HS-27A (cell line): ENCODE measurements around the gene FAAP20.
"Not testable (repeated sequence)": the region's sequence is repeated elsewhere in the genome, so short reads cannot be mapped to it uniquely, and the experiment has no call there.

Experiments
- DNase-seq: peaks from one replicate; pipeline ENCODE4 v3.0.0-alpha.2; 2012; ENCODE audit warnings: low read depth, missing footprints

Gene FAAP20

DNA sequence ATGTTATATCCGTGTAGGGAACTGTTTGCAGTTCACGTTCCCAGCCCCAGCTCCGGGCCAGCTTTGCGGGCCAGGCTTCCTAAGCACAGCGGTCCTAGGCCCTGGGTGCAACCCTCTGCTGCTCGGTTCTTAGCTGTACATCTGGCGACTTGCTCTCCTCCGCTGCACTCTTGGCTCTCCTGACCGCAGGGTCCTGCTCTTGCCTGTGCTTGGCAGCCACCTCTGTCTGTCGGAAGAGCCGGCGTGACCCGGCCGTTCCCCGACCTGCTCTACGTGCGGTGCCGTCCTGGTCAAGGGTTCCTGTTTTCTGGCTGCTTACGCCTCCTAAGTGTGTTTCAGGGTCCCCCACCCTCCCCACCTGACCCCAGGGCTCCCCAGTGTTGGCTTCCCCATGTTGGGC is 36.7 kb downstream of the FAAP20 start:
- DNase-seq, result no peak

DNA sequence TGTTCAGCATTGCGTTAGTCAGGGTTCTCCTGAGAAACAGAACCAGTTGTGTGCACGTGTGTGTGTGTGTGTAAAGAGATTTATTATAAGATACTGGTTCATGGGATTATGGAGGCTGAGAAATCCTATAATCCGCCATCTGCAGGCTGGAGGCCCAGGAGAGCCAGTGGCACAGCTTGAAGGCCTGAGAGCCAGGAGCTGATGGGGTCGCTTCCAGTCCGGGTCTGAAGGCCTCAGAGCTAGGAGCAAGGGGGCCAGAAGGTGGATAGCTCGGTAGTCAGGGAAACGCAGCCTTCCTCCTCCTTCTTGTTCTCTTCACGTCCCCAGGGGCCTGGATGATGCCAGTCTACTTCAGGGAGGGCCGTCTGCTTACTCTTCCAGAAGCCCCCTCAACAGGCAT is 37.7 kb downstream of the FAAP20 start:
- DNase-seq, result no peak

DNA sequence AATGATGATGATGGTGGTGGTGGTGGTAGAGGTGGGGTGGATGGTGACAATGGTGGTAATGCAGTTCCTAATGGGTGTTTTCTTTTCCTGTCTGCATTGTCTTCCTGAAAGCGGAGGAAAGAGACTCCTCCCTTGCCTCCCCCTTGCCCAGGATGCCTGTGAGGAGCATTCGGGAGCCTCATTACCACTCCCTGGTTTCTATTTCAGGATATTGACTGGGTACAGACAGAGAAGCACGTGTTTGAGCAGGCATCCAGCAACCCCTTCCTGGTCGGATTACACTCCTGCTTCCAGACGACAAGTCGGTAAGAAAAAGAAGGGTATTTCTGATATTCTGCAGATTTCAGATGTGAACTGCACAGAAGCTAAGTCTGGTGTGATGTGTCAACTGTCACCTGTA is 38.8 kb downstream of the FAAP20 start:
- DNase-seq, result no peak

DNA sequence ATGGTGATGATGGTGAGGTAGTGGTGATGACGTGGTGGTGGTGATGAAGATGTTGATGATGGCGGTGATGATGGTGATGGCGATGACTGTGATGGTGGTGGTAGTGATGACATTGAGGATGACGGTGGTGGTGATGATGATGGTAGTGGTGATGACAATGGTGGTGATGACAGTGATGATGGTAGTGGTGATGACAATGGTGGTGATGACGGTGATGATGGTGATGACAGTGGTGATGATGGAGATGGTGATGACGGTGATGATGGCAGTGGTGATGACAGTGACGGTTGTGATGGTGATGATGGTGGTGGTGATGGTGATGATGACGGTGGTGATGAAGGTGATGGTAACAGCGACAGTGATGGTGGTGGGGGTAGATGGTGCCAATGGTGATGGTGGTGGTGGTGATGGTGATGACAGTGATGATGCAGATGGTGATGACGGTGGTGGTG is 39.4 kb downstream of the FAAP20 start:
- no peak for DNase-seq

DNA sequence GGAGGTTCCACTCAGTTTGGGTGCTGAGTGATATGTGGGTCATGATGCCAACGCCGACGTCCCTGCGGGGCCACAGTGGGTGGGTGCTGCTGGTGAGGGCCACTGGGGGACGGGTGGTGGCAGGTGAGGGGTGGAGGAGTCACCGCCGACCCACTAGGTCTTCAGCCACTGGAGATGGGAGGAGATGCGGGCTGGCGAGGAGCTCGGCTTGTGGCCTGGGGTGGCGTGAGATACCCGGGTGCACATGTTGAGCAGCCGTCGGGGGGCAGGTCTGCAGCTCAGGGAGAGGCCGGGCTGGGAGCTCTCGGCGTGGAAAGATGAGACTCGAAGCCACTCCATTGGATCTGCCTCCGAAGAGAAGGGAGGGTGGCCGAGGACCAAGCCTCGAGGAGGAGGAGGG is 40.5 kb downstream of the FAAP20 start:
- no peak for DNase-seq

DNA sequence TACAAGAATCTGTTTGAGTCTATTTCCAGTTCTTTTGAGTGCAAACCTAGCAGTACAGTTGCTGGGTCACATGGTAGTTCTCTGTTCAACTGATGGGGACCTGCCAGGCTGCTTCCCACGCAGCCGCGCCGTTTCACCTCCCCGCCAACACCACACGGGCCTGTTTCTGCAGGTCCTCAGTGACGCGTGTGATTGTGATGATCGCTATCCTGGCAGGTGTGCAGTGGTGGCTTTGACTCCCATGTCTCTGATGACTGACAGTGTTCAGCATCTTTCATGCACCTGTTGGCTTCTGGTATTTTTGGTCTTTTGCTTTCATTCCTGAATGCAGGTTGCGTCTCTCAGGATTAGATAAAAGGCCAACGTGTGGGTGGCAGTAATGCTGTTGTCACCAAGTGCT is 41.6 kb downstream of the FAAP20 start:
- no peak for DNase-seq

DNA sequence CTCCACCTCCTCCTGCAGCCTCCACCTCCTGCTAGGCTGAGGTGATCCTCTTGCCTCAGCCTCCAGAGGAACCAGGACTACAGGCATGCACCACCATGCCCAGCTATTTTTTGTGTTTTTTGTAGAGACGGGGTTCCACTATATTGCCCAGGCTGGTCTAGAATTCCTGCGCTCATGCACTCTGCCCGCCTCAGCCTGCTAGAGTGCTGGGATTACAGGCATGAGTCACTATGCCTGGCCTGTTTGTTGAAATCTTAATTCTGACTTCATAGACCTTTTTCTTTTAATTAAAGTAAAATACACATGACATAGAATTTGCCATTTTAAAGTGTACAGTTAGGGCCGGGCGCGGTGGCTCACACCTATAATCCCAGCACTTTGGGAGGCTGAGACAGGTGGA is 42.7 kb downstream of the FAAP20 start:
- DNase-seq, result no peak

DNA sequence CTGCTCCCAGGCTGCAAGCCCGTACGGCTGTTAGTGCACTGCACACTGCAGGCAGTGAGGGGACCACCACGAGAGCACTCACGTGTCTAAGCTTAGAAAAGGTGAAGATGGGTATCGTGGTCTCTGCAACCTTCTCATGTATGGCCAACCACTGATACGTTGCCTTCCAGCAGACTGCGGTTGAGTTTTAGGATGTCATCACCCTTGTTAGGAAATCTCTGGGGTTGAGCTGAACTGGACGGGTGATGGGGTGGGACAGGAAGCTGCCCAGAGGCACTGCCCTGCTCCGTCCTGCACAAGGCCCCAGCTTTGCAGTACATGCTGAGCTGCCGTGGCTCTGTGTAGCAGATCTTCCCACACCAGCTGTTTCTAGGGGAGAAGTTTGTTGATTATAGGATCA is 43.3 kb downstream of the FAAP20 start:
- no peak for DNase-seq

DNA sequence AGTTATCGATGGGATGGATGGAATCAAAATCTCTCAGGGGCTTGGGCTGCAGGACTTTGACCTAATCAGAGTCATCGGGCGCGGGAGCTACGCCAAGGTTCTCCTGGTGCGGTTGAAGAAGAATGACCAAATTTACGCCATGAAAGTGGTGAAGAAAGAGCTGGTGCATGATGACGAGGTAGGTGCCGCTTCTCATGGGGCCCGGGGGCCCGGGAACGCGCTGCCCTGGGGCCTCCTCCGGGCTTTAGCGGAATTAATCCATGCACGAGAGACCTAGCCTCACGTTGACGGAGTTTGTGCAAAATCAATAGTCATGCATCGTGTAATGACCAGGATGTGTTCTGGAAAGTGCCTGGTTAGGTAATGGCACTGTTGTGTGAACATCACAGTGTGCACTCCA is 43.8 kb downstream of the FAAP20 start:
- DNase-seq, result no peak

DNA sequence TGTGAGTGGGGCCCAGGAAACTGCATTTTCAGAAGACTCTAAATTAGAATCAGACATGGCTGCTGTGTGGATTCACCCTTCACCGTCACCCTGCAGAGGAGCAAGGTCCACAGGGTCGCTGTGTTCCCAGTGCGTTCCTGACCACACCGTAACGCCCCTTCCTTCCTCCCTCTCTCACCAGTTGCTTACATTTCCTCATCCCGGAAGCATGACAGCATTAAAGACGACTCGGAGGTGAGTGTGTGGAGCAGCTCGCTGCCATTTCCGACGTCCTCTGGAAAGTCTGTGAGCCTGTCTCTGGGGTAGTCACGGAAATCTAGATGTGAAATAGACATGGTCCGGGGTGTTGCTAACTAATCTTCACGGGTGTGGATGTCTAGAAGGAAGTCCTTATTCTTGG is 45.9 kb downstream of the FAAP20 start:
- no peak for DNase-seq

DNA sequence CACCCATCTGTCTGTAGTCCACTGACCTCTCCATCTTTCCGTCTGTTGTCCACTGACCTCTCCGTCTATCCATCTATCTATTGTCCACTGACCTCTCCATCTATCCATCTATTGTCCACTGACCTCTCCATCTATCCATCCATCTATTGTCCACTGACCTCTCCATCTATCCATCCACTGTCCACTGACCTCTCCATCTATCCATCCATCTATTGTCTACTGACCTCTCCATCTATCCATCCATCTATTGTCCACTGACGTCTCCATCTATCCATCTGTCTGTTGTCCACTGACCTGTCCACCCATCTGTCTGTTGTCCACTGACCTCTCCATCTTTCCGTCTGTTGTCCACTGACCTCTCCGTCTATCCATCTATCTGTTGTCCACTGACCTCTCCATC is 46.7 kb downstream of the FAAP20 start:
- DNase-seq, result not testable (repeated sequence)

DNA sequence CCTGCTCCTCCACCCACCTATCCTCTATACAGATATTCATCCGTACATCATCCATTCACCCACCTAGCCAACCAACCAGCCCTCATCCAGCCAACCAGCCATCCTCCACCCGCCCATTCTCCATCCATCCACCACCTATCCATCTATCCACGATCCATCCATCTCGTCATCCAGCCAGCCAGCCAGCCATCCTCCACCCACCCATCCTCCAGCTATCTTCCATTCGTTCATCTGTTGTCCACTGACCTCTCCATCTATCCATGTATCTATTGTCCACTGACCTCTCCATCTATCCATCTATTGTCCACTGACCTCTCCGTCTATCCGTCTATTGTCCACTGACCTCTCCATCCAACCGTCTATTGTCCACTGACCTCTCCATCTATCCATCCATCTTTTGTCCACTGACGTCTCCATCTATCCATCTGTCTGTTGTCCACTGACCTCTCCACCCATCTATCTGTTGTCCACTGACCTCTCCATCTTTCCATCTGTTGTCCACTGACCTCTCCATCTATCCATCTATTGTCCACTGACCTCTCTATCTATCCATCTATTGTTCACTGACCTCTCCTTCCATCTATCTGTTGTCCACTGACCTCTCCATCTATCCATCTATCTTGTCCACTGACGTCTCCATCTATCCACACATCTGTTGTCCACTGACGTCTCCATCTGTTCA is 47.6 kb downstream of the FAAP20 start:
- DNase-seq, result no peak

DNA sequence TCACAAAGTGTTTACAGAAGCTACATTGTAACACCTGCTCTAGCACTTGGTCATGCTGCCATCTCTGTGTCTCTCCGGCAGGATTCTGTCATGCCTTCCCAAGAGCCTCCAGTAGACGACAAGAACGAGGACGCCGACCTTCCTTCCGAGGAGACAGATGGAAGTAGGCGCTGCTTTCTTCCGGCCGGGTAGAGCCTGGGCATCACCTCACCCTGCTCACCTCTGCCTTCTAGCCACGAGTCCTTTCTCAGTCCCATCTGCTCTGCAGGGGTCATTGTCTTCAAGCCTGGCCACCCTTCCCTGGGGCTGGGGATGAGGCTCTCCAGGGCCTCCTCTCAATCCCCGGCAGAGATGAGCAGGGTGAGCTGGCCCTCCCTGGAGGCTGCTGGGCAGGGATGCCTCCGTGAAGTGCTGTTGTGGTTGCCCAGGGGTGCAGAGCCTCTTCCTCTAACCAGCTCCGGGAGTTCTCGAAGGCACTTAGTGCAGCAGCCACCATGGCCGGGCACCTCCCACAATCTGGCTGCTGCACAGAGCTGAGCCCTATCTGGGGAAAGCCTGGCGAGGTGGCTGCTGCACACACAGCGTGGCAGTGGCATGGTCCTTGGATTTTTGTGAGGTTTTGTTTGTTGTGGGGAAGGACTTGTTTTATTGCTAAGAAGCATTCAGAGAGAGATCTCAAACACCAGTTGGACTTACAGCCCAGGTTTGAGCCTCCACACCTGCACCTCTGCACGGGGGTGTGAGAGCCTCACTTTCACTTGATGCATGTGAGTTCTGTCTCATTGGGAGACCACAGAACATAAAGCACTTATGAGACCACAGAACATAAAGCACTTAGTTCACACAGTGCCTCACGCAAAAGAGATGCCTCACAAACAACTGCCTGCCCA is 48.4 kb downstream of the FAAP20 start:
- no peak for DNase-seq

DNA sequence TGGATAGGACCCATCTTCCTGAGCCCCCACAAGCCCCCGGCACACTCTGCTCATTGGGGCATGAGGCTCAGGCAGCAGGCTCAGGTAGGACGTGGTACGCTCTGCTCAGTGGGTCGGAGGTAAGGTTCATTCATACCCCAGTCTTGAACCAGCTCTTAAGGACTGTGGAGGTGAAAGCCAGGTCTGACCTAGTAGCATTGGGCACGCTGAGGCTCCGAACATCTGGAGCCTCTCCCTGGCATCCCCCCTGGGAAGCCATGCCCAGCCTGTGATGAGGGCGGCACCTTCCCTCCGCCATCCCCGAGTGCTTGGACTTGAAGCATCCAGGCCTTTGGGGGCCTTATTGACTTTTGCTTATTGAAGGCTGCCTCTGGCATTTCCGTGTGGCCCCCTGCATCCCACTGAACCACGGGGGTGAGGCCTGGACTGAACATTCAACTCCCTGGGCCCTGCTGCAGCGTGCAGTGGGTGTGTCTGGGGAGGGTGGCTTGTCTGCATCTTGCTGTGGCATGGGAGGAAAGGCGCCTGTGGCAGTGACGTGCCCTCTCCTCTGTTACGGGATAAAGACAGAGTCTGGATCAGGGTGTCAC is 50.0 kb downstream of the FAAP20 start:
- no peak for DNase-seq

DNA sequence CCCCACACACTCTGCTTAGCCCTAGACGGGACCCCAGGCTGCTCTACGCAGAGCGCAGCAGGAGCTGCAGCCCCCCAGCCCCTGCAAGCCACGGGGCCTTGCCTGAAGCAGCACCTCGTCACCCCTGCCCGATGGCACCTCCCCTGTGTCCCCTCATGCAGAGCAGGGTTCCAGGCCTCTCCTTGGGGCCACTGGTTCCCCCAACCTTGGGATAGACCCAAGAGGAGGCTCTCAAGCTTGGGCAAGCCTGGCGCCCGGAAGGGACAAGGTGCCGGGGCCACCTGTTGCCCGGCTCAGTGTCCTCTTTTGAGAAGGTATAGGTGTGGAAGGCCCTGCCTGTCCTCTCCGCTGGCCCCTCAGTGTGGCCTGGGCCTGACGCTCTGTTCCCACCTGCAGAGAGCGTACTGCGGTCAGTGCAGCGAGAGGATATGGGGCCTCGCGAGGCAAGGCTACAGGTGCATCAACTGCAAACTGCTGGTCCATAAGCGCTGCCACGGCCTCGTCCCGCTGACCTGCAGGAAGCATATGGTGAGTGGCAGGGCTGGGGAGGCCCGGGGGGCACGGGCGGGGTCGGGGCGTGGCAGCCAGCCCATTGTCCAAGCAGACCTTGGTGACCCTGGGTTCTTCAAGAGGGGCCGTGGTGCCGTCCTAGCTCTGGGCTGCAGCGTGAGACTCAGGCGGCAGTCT is 50.6 kb downstream of the FAAP20 start:
- DNase-seq, result no peak

DNA sequence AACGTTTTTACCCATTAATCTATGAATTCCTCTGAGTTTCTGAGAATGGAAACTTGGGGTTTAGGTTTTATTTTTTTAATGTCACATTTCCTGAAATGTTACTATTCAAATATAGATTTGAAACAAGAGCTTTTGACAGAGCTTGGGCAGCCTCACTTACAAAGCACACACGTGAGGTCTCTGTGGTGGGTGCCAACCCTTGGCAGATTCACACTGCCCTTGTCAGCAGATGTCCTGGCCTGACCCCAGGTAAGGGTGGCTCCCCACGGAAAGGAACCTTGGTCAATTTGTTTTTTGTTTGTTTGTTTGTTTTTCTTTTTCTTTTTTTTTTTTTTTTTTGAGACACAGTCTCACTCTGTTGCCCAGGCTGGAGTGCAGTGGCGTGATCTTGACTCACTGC is 53.5 kb downstream of the FAAP20 start:
- no peak for DNase-seq
